Stimulated activated CD8-positive, alpha-beta memory T cell treated with anti-CD3 and anti-CD28 coated beads, Interleukin-15, amount 100 ng/mL, for 24 hours (primary cell): ENCODE results near the gene STK24.
"Not testable (repeated sequence)": the region's sequence is repeated elsewhere in the genome, so short reads cannot be mapped to it uniquely, and the experiment has no call there.

ENCODE experiments used
- DNase-seq: peaks from one replicate; pipeline ENCODE4 v3.0.0-alpha.2; 2020; ENCODE audit warnings: low read depth

Gene STK24

GRCh38 chr13:98576963-98577835 lies at the start of gene STK24:
TSS of gene STK24 (minus strand) at chr13:98577107. CDS start at chr13:98576786, 321 bp downstream.
- peak; percentile 46 for DNase-seq

DNA sequence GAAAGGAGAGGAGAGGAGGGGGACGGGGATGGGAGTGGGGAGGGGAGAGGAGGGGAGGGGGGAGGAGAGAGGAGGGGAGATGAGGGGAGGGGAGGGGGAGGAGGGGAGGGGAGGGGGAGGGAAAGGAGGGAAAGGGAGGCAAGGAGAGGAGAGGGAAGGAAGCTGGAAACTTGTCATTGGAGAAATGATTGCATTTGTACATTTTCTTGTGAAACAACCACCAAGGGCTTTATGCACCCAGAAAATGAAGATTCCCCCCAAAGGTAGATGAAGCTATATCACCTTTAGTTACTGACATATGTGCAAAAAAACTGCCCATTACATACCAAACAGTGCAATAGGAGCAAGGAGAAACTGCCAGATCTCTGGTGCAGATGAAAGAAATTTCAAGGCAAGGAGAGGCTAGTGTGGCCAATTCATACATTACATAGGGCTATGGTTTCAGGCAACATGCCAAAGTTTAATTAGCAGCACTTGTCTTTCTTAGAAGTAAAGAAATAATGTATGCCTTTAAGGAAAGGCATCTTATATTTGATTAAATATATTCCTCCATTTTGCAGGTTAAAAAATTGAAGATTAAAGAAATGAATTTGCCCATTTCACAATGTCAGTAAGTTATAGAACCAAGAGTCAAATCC lies 49.5 kb upstream of the STK24 start:
- no peak for DNase-seq

- not testable (repeated sequence) for DNase-seq
Observed at GRCh38 chr13:98624589-98624988, 47.7 kb upstream of the STK24 start.

- DNase-seq = no peak
Observed at GRCh38 chr13:98622931-98623331, 46.0 kb upstream of the STK24 start.

DNA sequence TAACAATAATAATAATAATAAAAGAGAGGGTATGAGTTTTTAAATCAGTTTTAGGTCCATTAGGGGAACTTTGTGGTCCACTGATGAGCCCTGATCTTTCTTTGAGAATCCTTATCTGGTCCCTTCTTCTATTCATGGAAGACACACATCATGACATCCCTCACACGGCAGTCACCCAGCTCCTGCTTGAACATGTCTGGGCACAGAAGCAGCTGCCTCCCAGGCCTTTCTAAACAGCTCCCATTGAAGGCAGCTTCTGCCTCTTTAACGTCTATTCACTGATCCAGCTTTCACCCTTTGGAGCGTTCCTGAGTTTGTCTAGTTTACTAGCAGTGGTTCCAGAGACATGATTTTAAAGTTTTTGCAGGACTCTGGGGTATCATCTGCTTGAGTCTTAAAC lies 42.6 kb upstream of the STK24 start:
- no peak for DNase-seq

GRCh38 chr13:98615595-98615994 lies 38.7 kb upstream of the STK24 start:
- not testable (repeated sequence) for DNase-seq

- no peak for DNase-seq
Observed at GRCh38 chr13:98613591-98613990, 36.7 kb upstream of the STK24 start.

DNA sequence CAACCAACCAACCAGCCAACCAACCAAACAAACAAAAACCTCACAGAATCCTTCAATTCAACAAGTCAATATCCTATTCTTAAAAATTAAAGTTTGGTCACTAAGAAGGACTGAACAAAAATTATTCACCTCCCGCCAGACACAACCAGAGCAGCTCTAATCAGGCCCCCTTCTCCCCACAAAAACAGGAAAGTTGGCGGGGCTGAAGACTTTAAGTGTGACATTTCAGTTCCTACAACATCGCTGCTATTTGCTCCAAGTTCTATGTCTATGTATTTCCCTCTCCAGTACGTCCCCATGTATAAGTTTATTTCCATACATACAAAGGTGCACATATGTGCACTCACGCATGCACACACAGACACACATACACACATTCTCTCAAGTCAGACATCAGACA lies 32.8 kb upstream of the STK24 start:
- DNase-seq = no peak

- no peak for DNase-seq
Observed at GRCh38 chr13:98606296-98606695, 29.4 kb upstream of the STK24 start.

DNA sequence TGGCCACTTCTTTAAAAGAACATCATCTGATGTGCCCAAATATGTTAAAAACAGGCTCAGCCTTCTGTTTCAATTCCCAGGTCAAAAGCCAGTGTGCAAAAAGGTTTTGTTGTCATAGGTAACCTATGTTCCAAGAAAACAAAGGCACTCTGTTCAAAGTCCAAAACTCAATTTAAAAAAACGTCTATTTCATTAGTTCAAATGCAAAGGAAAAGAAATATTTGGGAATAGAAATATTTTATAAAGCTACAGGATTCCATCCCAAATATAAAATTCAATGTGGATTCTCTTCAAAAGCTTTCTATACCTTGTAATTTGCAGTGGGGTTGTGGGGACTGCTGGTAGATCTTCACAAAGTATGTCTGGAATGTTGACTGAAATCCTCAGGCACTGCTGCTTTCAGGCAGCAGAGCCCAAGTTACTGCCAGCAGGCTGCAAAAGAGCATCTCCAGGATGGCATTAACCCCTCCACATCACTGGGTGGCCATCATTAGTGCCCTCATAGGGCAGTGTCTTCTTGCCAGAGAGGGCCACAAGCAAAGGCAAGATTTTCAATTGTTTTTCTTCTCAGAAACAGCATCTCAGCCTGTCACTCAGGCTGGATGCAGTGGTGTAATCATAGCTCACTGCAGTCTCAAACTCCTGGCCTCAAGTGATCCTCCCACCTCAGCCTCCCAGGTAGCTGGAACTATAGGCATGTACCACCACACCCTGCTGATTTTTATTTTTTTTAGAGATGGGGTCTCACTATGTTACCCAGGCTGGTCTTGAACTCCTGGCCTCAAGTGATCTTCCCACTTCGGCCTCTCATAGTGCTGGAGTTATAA lies 22.8 kb upstream of the STK24 start:
- DNase-seq = no peak

- no peak for DNase-seq
Observed at GRCh38 chr13:98598043-98598442, 21.1 kb upstream of the STK24 start.

GRCh38 chr13:98595134-98595533 lies 18.2 kb upstream of the STK24 start:
- no peak for DNase-seq

DNA sequence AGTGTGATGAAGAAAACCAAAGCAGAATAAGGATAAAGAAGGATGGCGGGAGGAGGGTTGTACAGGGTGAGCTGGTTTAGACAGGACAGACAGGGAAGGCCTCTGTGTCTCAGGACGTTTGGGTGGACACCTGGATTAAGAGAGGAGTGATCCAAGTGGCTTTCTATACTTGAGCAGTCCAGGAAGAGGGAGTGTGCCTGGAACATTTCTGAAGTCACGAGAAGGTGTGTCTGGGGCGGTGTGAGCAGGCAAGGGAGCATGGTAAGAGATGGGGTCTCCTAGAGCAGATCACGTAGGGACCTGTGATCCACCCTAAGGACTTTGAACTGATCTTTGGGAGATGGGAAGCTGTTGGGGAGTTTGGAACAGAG lies 15.4 kb upstream of the STK24 start:
- DNase-seq = no peak

- DNase-seq = no peak
Observed at GRCh38 chr13:98591721-98592361, 14.9 kb upstream of the STK24 start.

- DNase-seq = not testable (repeated sequence)
Observed at GRCh38 chr13:98590471-98590870, 13.6 kb upstream of the STK24 start.

DNA sequence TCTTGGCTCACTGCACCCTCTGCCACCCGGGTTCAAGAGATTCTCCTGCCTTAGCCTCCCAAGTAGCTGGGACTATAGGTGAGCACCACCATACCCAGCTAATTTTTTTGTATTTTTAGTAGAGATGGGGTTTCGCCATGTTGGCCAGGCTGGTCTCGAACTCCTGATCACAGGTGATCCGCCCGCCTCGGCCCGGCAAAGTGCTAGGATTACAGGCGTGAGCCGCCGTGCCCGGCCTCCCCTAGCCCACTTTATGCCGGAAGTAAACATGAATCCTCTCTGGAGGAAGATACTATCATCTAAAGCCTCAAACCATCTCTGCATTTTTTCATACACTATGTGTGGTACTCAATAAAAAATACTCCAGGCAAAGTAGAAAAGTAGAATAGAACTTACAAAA lies 12.6 kb upstream of the STK24 start:
- DNase-seq = not testable (repeated sequence)

DNA sequence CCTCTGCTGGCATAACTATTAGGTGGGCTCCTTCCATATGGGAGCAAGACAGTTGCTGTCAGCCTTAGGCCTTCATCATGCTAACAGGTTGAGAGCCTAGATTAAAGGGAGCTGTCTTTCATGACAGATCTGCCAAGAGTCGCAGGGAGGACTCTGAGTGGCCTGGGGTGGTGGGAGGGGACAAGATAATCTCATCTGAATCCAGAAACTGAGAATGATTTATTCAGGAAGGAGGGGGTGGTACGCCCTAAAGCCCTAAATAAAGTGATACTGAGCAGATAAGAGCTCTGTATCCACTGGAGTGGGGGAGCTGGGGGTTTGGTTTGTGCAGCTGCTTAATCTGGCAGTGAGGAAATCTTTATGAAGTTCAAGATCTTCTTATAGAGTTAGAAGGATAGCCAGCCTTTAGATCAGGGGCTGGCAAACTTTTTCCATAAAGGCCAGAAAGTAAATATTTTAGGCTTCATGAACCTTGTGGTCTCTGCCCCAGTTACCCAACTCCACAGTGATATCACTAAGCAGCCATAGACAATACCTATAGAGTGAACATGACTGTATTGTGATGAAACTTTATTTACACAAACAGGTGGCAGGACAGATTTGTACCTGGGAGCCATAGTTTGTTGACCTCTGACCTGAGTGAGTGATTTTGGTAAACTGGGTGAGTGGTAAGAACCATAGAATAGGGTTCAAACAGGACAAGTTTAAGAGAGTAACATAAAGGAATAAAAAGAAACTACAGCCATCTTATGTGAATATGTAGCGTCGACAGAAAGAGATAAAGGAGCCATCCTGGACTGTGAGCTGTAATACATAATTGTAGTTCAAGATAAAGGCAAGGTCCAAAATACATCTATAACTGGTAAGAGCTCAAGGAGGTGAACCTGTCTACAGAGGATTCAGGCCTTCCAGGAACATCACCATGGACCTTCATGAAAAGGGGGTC lies 9.8 kb upstream of the STK24 start:
- no peak for DNase-seq

GRCh38 chr13:98585946-98586345 lies 9.0 kb upstream of the STK24 start:
- no peak for DNase-seq

DNA sequence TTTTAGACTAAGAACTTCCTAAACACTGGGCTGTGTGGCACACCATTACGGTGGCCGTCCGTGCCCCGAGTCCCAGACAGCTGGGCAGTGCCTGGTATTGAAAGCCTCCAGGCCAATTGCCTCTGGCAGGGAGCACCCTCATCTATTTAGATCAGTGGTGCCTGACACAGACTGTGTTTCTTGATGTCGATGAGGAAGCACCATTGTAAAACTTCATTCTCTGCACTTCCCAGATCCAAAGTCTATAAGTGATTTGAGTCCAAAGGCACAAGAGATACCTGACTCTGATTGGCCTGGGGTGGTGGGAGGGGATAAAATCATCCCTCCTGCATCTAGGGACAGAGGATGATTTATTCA lies 8.5 kb upstream of the STK24 start:
- DNase-seq = no peak

DNA sequence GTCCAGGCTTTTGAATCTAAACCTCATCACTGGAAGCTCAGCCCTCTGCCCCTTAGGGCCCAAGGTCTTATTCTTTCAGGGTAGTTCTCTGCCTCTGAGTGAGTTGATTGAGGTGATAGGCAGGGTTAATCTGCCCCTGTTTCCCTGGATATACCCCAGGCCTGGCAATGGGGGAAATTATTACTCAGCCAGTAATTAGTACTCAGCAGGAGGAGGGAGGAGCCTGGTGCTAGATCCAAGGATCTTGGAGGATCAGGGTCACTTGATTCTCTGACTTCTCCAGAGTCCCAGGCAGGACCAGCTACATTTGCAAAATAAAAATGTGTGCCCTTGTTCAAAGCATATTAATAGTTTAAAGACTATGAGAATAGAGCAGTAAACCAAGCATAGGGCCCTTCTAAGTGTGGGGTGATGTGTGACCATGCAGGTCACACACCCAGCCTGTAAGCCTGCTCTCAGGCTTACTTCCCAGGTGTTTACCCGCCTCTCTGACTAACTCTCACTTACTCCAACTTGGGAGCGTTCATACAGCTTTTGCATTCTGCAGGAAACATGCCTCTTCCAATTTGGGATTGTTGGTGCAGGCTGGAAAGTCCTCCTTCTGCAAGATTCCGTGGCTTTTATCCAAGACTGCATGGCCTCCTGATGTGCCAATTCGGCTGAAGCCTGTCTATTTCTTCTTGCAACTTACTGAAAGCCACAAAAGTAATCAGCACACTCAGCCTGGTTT lies 7.9 kb upstream of the STK24 start:
- no peak for DNase-seq
